HepG2 (cell line): ENCODE results near the gene ANKRD11. TPM values are rescaled to one million over a fixed set of nuclear protein-coding genes. Genes with fewer than 3 reads are reported as not detected.

Experiments used
- CAMTA2 ChIP-seq: sonication (generic); formaldehyde crosslinking; IDR thresholded peaks from 2 replicates; pipeline ENCODE4 v1.4.0; 2020; ENCODE audit warnings: mild to moderate bottlenecking, missing genetic modification reagents, borderline replicate concordance
- EP300 ChIP-seq, 3 experiments: sonication (generic) in 1 of 3; formaldehyde crosslinking in 1 of 3; IDR thresholded peaks; 2 replicates each; pipeline versions ENCODE4 v1.5.1 to v1.6.1; 2011 to 2020; ENCODE audit warnings: low read depth in 2 of 3, low read length in 2 of 3, borderline replicate concordance in 1 of 3, improper control_type of control experiment in 1 of 3, mild to moderate bottlenecking in 1 of 3, missing genetic modification reagents in 1 of 3, moderate library complexity in 1 of 3
- ETV5 ChIP-seq: IDR thresholded peaks from 2 replicates; pipeline ENCODE4 v1.6.1; 2018; ENCODE audit warnings: missing biosample characterization, missing genetic modification reagents, inconsistent platforms, borderline replicate concordance
- FLYWCH1 ChIP-seq: sonication (generic); formaldehyde crosslinking; IDR thresholded peaks from 2 replicates; pipeline ENCODE4 v1.8.1; 2023; ENCODE audit warnings: mild to moderate bottlenecking, missing genetic modification reagents
- GATA4 ChIP-seq: sonication (generic); IDR thresholded peaks from 2 replicates; pipeline ENCODE4 v1.6.1; 2016; ENCODE audit warnings: antibody characterized with exemption, low read depth, borderline replicate concordance
- MAFG ChIP-seq: sonication (generic); formaldehyde crosslinking; IDR thresholded peaks from 2 replicates; pipeline ENCODE4 v1.5.1; 2020; ENCODE audit warnings: mild to moderate bottlenecking, missing genetic modification reagents
- RCOR2 ChIP-seq: IDR thresholded peaks from 2 replicates; pipeline ENCODE4 v1.6.1; 2016; ENCODE audit warnings: missing biosample characterization, missing genetic modification reagents
- RFX3 ChIP-seq: IDR thresholded peaks from 2 replicates; pipeline ENCODE4 v1.6.1; 2016; ENCODE audit warnings: missing biosample characterization, missing genetic modification reagents
- SETDB1 ChIP-seq: sonication (generic); formaldehyde crosslinking; IDR thresholded peaks from 2 replicates; pipeline ENCODE4 v1.5.1; 2020; ENCODE audit warnings: missing genetic modification reagents, mild to moderate bottlenecking, borderline replicate concordance
- SMAD3 ChIP-seq: sonication (generic); formaldehyde crosslinking; IDR thresholded peaks from 2 replicates; pipeline ENCODE4 v1.4.0; 2020; ENCODE audit warnings: missing genetic modification reagents
- SOX5 ChIP-seq: IDR thresholded peaks from 2 replicates; pipeline ENCODE4 v1.6.1; 2016; ENCODE audit warnings: borderline replicate concordance
- TEAD2 ChIP-seq: sonication (generic); formaldehyde crosslinking; IDR thresholded peaks from 2 replicates; pipeline ENCODE4 v1.9.0; 2021; ENCODE audit warnings: missing genetic modification reagents
- THYN1 ChIP-seq: sonication (generic); formaldehyde crosslinking; IDR thresholded peaks from 2 replicates; pipeline ENCODE4 v1.8.1; 2023; ENCODE audit warnings: low read depth, mild to moderate bottlenecking, moderate library complexity, missing genetic modification reagents, borderline replicate concordance
- TIGD3 ChIP-seq: sonication (generic); formaldehyde crosslinking; IDR thresholded peaks from 2 replicates; pipeline ENCODE4 v1.5.1; 2020; ENCODE audit warnings: mild to moderate bottlenecking, missing genetic modification reagents, borderline replicate concordance
- ZBTB20 ChIP-seq: sonication (generic); formaldehyde crosslinking; IDR thresholded peaks from 2 replicates; pipeline ENCODE4 v1.8.1; 2023; ENCODE audit warnings: missing genetic modification reagents, low read depth, mild to moderate bottlenecking, borderline replicate concordance
- ZBTB37 ChIP-seq: sonication (generic); formaldehyde crosslinking; IDR thresholded peaks from 2 replicates; pipeline ENCODE4 v1.4.0; 2020; ENCODE audit warnings: mild to moderate bottlenecking, missing genetic modification reagents
- ZBTB38 ChIP-seq: sonication (generic); formaldehyde crosslinking; IDR thresholded peaks from 2 replicates; pipeline ENCODE4 v1.5.1; 2020; ENCODE audit warnings: mild to moderate bottlenecking, missing genetic modification reagents
- ZFP82 ChIP-seq: sonication (generic); formaldehyde crosslinking; IDR thresholded peaks from 2 replicates; pipeline ENCODE4 v1.5.1; 2020; ENCODE audit warnings: mild to moderate bottlenecking, missing genetic modification reagents, borderline replicate concordance
- ZNF18 ChIP-seq: sonication (generic); formaldehyde crosslinking; IDR thresholded peaks from 2 replicates; pipeline ENCODE4 v1.8.0; 2022; ENCODE audit warnings: mild to moderate bottlenecking, missing genetic modification reagents; ENCODE audit not compliant: insufficient replicate concordance
- ZNF235 ChIP-seq: sonication (generic); formaldehyde crosslinking; IDR thresholded peaks from 2 replicates; pipeline ENCODE4 v1.8.1; 2023; ENCODE audit warnings: mild to moderate bottlenecking, missing genetic modification reagents, borderline replicate concordance
- ZNF264 ChIP-seq: sonication (generic); formaldehyde crosslinking; IDR thresholded peaks from 2 replicates; pipeline ENCODE4 v1.4.0; 2020; ENCODE audit warnings: missing genetic modification reagents
- ZNF552 ChIP-seq: sonication (generic); formaldehyde crosslinking; IDR thresholded peaks from 2 replicates; pipeline ENCODE4 v1.9.0; 2022; ENCODE audit warnings: missing genetic modification reagents, mild to moderate bottlenecking, borderline replicate concordance
- ZNF660 ChIP-seq: sonication (generic); formaldehyde crosslinking; IDR thresholded peaks from 2 replicates; pipeline ENCODE4 v1.5.1; 2020; ENCODE audit warnings: mild to moderate bottlenecking, low read depth, missing genetic modification reagents, borderline replicate concordance
- ZNF670 ChIP-seq: sonication (generic); formaldehyde crosslinking; IDR thresholded peaks from 2 replicates; pipeline ENCODE4 v1.8.0; 2022; ENCODE audit warnings: mild to moderate bottlenecking, missing genetic modification reagents, borderline replicate concordance
- ZNF740 ChIP-seq: sonication (generic); formaldehyde crosslinking; IDR thresholded peaks from 2 replicates; pipeline ENCODE4 v1.4.0; 2020; ENCODE audit warnings: missing genetic modification reagents
- ZNF850 ChIP-seq: sonication (generic); formaldehyde crosslinking; conservative IDR thresholded peaks from 2 replicates; pipeline ENCODE4 v1.9.0; 2021; ENCODE audit warnings: mild to moderate bottlenecking, missing genetic modification reagents
- polyA plus RNA-seq, 8 experiments: library from polyadenylated mRNA; depleted of rRNA in 3 of 8; stranded (reverse) in 7 of 8; unstranded in 1 of 8; fragments of >200 nt; fragmentation: Illumina TruSeq in 4 of 8; extraction: Trizol in 4 of 8; gene quantifications; 2 replicates each; pipeline versions ENCODE4 v1.2.1 to v1.2.3, GENCODE V29; 2011 to 2016; ENCODE audit warnings: low read depth in 4 of 8, missing spikeins in 1 of 8, mixed read lengths in 1 of 8; ENCODE audit not compliant: insufficient read depth in 1 of 8
- total RNA-seq, 5 experiments: library from RNA; depleted of rRNA; stranded (reverse); fragments of >200 nt; fragmentation: Illumina TruSeq; extraction: Trizol; gene quantifications; 2 replicates each; pipeline ENCODE4 v1.2.3, GENCODE V29; 2016; ENCODE audit warnings: low read depth in 1 of 5

The ANKRD11 gene
- total and polyA plus RNA-seq, 2 of the 13 experiments (the other 11 are each of a cell fraction or from before 2014, with no cell fraction given): 21.4 to 38.4 TPM

- no peak for TF ChIP-seq CAMTA2 (CRISPR knock-in tag)
- TF ChIP-seq ZNF552 (CRISPR knock-in tag): no peak
- no peak for TF ChIP-seq ZNF850
- no peak for TF ChIP-seq ZNF660
- TF ChIP-seq RCOR2: peak; percentile 52; the same call in 1 of the 2 replicates
- TF ChIP-seq FLYWCH1: no peak
- TF ChIP-seq THYN1 (CRISPR knock-in tag): no peak
- peak; percentile 99 for TF ChIP-seq ETV5 (CRISPR knock-in tag)
- TF ChIP-seq ZBTB20: no peak; the same call in 1 of the 2 replicates
- TF ChIP-seq GATA4: no peak
- no peak for TF ChIP-seq ZNF264 (CRISPR knock-in tag)
- no peak for TF ChIP-seq TIGD3 (CRISPR knock-in tag)
- TF ChIP-seq ZNF18 (CRISPR knock-in tag): peak; percentile 92
- no peak for TF ChIP-seq RFX3 (CRISPR knock-in tag)
- no peak for TF ChIP-seq SETDB1 (CRISPR knock-in tag)
- peak; percentile 87 for TF ChIP-seq ZNF670 (CRISPR knock-in tag)
- no peak; the same call in none of the 2 replicates for TF ChIP-seq ZNF740 (CRISPR knock-in tag)
- TF ChIP-seq ZBTB38 (CRISPR knock-in tag): peak; percentile 100
- no peak for TF ChIP-seq ZNF235
- no peak for TF ChIP-seq ZBTB37 (CRISPR knock-in tag)
- TF ChIP-seq SMAD3 (CRISPR knock-in tag): no peak
- TF ChIP-seq MAFG (CRISPR knock-in tag): no peak
- TF ChIP-seq SOX5 (CRISPR knock-in tag): peak; percentile 96
- TF ChIP-seq TEAD2 (CRISPR knock-in tag): no peak
- TF ChIP-seq ZFP82 (CRISPR knock-in tag): no peak
- peak in 1 of 2 experiments; percentile 80; a peak in 1 of 4 replicates for TF ChIP-seq EP300 (IDR thresholded peaks at IDR 0.05; ENCODE audit: low read depth in 2 of 2, low read length in 2 of 2)
- peak; percentile 78 for TF ChIP-seq EP300 (CRISPR knock-in tag; IDR thresholded peaks at IDR 0.05; ENCODE audit: borderline replicate concordance)
Measured at GRCh38 chr16:89330177-89330856, 160.0 kb downstream of the ANKRD11 start (continued).
